ENCODE measurements around the gene TRERF1.

DNA sequence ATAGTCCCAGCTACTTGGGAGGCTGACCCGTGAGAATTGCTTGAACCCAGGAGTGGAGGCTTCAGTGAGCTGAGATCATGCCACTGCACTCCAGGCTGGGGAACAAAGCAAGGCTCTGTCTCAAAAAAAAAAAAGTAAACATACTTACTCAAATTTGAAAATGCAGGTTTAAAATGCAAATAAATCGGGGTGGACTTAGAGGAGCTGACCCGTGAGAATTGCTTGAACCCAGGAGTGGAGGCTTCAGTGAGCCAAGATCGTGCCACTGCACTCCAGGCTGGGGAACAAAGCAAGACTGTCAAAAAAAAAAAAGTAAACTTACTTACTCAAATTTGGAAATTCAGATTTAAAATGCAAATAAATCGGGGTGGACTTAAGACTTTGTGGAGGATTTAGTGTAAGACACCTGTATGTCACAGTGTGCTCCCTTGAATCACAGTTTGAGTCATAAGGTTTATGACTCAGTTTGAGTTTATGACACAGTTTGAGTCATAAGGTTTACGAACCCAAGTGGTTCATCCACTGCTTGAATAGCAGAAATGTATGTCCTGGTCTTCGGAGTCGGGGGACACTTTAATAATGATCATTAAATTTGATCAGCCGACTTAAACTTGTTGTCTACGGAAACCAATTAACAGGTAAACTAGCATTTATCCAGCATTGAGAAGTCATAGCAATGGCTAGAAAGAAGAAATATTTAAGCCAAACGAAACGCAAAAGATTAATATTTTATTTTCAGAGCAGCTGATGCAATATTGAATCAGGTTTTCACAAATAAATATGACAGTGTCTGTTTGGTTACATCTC, 227.3 kb downstream of the TRERF1 start:
- TF ChIP-seq, protein P1, sequence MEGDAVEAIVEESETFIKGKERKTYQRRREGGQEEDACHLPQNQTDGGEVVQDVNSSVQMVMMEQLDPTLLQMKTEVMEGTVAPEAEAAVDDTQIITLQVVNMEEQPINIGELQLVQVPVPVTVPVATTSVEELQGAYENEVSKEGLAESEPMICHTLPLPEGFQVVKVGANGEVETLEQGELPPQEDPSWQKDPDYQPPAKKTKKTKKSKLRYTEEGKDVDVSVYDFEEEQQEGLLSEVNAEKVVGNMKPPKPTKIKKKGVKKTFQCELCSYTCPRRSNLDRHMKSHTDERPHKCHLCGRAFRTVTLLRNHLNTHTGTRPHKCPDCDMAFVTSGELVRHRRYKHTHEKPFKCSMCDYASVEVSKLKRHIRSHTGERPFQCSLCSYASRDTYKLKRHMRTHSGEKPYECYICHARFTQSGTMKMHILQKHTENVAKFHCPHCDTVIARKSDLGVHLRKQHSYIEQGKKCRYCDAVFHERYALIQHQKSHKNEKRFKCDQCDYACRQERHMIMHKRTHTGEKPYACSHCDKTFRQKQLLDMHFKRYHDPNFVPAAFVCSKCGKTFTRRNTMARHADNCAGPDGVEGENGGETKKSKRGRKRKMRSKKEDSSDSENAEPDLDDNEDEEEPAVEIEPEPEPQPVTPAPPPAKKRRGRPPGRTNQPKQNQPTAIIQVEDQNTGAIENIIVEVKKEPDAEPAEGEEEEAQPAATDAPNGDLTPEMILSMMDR (IDR thresholded peaks at IDR 0.05), result no peak
- no peak for TF ChIP-seq POLR2A (IDR thresholded peaks at IDR 0.05)
